Measurements from ENCODE around the gene SSRP1. TPM values are rescaled to one million over a fixed set of nuclear protein-coding genes. Genes with fewer than 3 reads are reported as not detected.

SSRP1 gene
- polyA plus RNA-seq, 3 donors, result 9.8 to 34.7 (median 14.7) TPM

DNA sequence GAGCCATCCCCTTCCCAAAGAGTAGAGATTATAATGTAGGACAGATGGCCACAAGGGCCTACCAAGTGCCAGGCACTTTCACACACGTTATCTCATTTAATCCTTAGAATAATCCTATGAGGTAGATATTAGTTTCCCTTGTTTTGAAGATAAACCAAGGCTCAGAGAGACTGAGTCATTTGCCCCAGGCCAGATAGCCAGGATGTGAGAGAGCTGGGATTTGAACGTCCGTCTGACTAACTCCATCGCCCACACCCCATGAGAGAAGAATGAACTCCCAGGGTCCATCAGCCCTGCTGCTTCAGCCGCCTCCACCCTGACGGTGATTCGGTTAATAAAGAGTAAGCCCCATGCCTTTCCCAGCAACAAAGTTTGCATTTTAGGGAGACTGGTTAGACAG is 34.6 kb upstream of the SSRP1 start:
- peaks cover 8% of the 10 kb centered on the region for H3K4me1 Mint-ChIP-seq
- WGBS (ENCODE audit: insufficient coverage), result 100% methylated on average over 4 of the region's 7 CpGs
- no peak overlapping the region for H3K4me2 ChIP-seq (replicated peaks; ENCODE audit: extremely low read depth, low read length, poor library complexity, severe bottlenecking)

DNA sequence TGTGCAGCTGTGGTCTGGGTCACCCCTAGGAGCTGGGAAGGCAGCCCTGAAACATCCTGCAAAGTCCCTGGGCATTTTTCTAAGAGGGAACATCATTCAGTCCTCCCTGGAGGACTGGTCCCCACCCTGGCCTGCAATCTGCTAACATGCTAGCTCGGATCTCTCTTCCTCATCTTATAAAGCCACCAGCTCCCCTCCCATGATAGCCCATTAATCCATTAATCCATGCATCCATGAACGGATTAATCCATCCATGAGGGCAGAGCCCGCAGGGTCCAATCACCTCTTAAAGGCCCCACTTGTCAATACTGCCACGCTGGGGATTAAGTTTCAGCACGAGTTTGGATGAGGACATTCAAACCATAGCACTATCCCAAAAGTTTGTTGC is 33.1 kb upstream of the SSRP1 start:
- H3K4me2 ChIP-seq (replicated peaks; ENCODE audit: extremely low read depth, low read length, poor library complexity, severe bottlenecking), result no peak overlapping the region
- no peaks in the 10 kb centered on the region for H3K79me2 ChIP-seq (ENCODE audit: insufficient read depth, low read length)
- H3K4me1 Mint-ChIP-seq, result peaks cover 8% of the 10 kb centered on the region
- TF ChIP-seq, protein P1, sequence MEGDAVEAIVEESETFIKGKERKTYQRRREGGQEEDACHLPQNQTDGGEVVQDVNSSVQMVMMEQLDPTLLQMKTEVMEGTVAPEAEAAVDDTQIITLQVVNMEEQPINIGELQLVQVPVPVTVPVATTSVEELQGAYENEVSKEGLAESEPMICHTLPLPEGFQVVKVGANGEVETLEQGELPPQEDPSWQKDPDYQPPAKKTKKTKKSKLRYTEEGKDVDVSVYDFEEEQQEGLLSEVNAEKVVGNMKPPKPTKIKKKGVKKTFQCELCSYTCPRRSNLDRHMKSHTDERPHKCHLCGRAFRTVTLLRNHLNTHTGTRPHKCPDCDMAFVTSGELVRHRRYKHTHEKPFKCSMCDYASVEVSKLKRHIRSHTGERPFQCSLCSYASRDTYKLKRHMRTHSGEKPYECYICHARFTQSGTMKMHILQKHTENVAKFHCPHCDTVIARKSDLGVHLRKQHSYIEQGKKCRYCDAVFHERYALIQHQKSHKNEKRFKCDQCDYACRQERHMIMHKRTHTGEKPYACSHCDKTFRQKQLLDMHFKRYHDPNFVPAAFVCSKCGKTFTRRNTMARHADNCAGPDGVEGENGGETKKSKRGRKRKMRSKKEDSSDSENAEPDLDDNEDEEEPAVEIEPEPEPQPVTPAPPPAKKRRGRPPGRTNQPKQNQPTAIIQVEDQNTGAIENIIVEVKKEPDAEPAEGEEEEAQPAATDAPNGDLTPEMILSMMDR (IDR thresholded peaks at IDR 0.05), result no peak
- intact Hi-C loops (cut with micrococcal nuclease), result no loop called here
- H3K27ac ChIP-seq (ENCODE audit: low read depth in 1 of 2, low read length in 2 of 2), result no peak overlapping the region
- H2AFZ ChIP-seq (ENCODE audit: insufficient read depth, low read depth, low read length, poor library complexity, severe bottlenecking), result no peak overlapping the region
- WGBS (ENCODE audit: insufficient coverage), result 81% methylated on average over 5 of the region's 5 CpGs
- peaks cover 2 to 5% (median 3%) of the 10 kb centered on the region in 3 donors for H3K27me3 Mint-ChIP-seq (ENCODE audit: low read depth in 3 of 3)
- DNase-seq, result no peak
- no peak overlapping the region for H3K27ac Mint-ChIP-seq
- no peak overlapping the region for H3K9ac ChIP-seq (ENCODE audit: insufficient read depth, low read length, poor library complexity, severe bottlenecking)
- H3K9me3 Mint-ChIP-seq, result peaks cover 0 to 6% (median 0%) of the 10 kb centered on the region in 7 donors
- H3K4me1 ChIP-seq (ENCODE audit: control insufficient read depth in 1 of 2, insufficient read depth in 2 of 2, low read length in 2 of 2), result peaks cover 7 to 8% of the 10 kb centered on the region in 2 donors
- H3K9me3 ChIP-seq (replicated peaks in 1 of 2; ENCODE audit: control insufficient read depth in 1 of 2, insufficient read depth in 1 of 2, low read length in 2 of 2), result no peaks in the 10 kb centered on the region
- no peak overlapping the region for H3K4me3 ChIP-seq (replicated peaks in 1 of 3; ENCODE audit: low read depth in 2 of 3, low read length in 3 of 3)
- H4K20me1 ChIP-seq (ENCODE audit: insufficient read depth, low read length), result no peaks in the 10 kb centered on the region
- H3K36me3 ChIP-seq (replicated peaks in 1 of 2; ENCODE audit: control insufficient read depth in 1 of 2, insufficient read depth in 2 of 2, low read length in 2 of 2), result no peaks in the 10 kb centered on the region
- H3K27me3 ChIP-seq (ENCODE audit: control insufficient read depth in 2 of 2, insufficient read depth in 2 of 2, low read length in 2 of 2), result no peaks in the 10 kb centered on the region
- H3K36me3 Mint-ChIP-seq, result no peaks in the 10 kb centered on the region
- H3K4me3 Mint-ChIP-seq, result no peak overlapping the region

More for the DNA sequence above, 34.6 kb upstream of the SSRP1 start:
- no peaks in the 10 kb centered on the region for H3K79me2 ChIP-seq (ENCODE audit: insufficient read depth, low read length)
- Mint-ChIP-seq H3K4me3 (no peak overlapping the region), H3K36me3 (no peaks in the 10 kb centered on the region), H3K27me3 (ENCODE audit: low read depth in 3 of 3) (peaks cover 2 to 5% (median 3%) of the 10 kb centered on the region in 3 donors), H3K27ac (no peak overlapping the region), H3K9me3 (peaks cover 0 to 5% (median 0%) of the 10 kb centered on the region in 7 donors)
- H4K20me1 ChIP-seq (ENCODE audit: insufficient read depth, low read length), result no peaks in the 10 kb centered on the region
- no peak for DNase-seq
- no peaks in the 10 kb centered on the region for H3K27me3 ChIP-seq (ENCODE audit: control insufficient read depth in 2 of 2, insufficient read depth in 2 of 2, low read length in 2 of 2)
- H3K9me3 ChIP-seq (replicated peaks in 1 of 2; ENCODE audit: control insufficient read depth in 1 of 2, insufficient read depth in 1 of 2, low read length in 2 of 2), result no peaks in the 10 kb centered on the region
- TF ChIP-seq, protein P1 (IDR thresholded peaks at IDR 0.05), result no peak
- H3K36me3 ChIP-seq (replicated peaks in 1 of 2; ENCODE audit: control insufficient read depth in 1 of 2, insufficient read depth in 2 of 2, low read length in 2 of 2), result no peaks in the 10 kb centered on the region
- H3K9ac ChIP-seq (ENCODE audit: insufficient read depth, low read length, poor library complexity, severe bottlenecking), result no peak overlapping the region
- intact Hi-C loops (cut with micrococcal nuclease), result no loop called here
- peaks cover 7 to 8% of the 10 kb centered on the region in 2 donors for H3K4me1 ChIP-seq (ENCODE audit: control insufficient read depth in 1 of 2, insufficient read depth in 2 of 2, low read length in 2 of 2)
- no peak overlapping the region for H3K4me3 ChIP-seq (replicated peaks in 1 of 3; ENCODE audit: low read depth in 2 of 3, low read length in 3 of 3)
- no peak overlapping the region for H3K27ac ChIP-seq (ENCODE audit: low read depth in 1 of 2, low read length in 2 of 2)
- H2AFZ ChIP-seq (ENCODE audit: insufficient read depth, low read depth, low read length, poor library complexity, severe bottlenecking), result no peak overlapping the region

All from CD14-positive monocyte (primary cell).